ENCODE data around the gene GREB1L. TPM values are rescaled to one million over a fixed set of nuclear protein-coding genes. Genes with fewer than 3 reads are reported as not detected.

GREB1L gene
- total and polyA plus RNA-seq, 11 donors: 4.0 to 21.5 (median 9.0) TPM

GRCh38 chr18:21496277-21496835, 254.3 kb downstream of the GREB1L start:
- ATAC-seq (peak in 1 of 4 donors; percentile 10), DNase-seq (no peak)
- Histone ChIP-seq H3K4me3 (no peak overlapping the region), H3K27me3 (no peaks in the 10 kb centered on the region), H3K9me3 (no peaks in the 10 kb centered on the region), H3K27ac (no peak overlapping the region), H3K4me1 (no peaks in the 10 kb centered on the region), H3K36me3 (peaks cover 0 to 7% (median 0%) of the 10 kb centered on the region in 9 donors)
- TF ChIP-seq CTCF (IDR thresholded peaks at IDR 0.05) (no peak), POLR2A (IDR thresholded peaks at IDR 0.05) (no peak)
- intact Hi-C loops (cut with DNase I): loop anchor here in 2 of 10 donors (10.0 kb wide), 2 partner anchors 108 to 358 kb away; partner anchors contain the start of gene ESCO1 (in 1 of the 2)
- WGBS, 4 donors: 91 to 92% (median 92%) methylated on average over 12 of the region's 12 CpGs

- Histone ChIP-seq H3K9me3 (no peaks in the 10 kb centered on the region), H3K4me3 (no peak overlapping the region), H3K27me3 (no peaks in the 10 kb centered on the region), H3K27ac (no peak overlapping the region), H3K4me1 (no peaks in the 10 kb centered on the region), H3K36me3 (peaks cover 0 to 7% (median 0%) of the 10 kb centered on the region in 9 donors)
- ATAC-seq: peak in 1 of 4 donors; percentile 33
- WGBS, 4 donors: 80 to 94% (median 88%) methylated on average over 3 to 16 of the region's 16 CpGs
- DNase-seq: no peak
- intact Hi-C loops (cut with DNase I): loop anchor here in 3 of 10 donors (10.0 kb wide), 4 partner anchors 55 to 355 kb away; partner anchors contain the start of gene ESCO1 (in 1 of the 3)
- TF ChIP-seq POLR2A (IDR thresholded peaks at IDR 0.05): no peak
- TF ChIP-seq CTCF (IDR thresholded peaks at IDR 0.05): no peak
Observed at GRCh38 chr18:21499997-21500396, 258.0 kb downstream of the GREB1L start.

- peaks cover 0 to 3% (median 0%) of the 10 kb centered on the region in 9 donors for H3K36me3 ChIP-seq
- intact Hi-C loops (cut with DNase I): loop anchor here in 1 of 10 donors (10.0 kb wide), 2 partner anchors 58 to 278 kb away; no protein-coding TSS in a partner anchor
- no peaks in the 10 kb centered on the region for H3K4me1 ChIP-seq
- no peak overlapping the region for H3K27ac ChIP-seq
- no peaks in the 10 kb centered on the region for H3K27me3 ChIP-seq
- TF ChIP-seq POLR2A (IDR thresholded peaks at IDR 0.05) (no peak), CTCF (IDR thresholded peaks at IDR 0.05) (no peak)
- no peak for ATAC-seq
- DNase-seq: no peak
- WGBS, 4 donors: 66 to 81% (median 79%) methylated on average over 7 of the region's 7 CpGs
- H3K4me3 ChIP-seq: no peak overlapping the region
- H3K9me3 ChIP-seq: no peaks in the 10 kb centered on the region
Observed at GRCh38 chr18:21502661-21503060, 260.6 kb downstream of the GREB1L start.

- DNase-seq (no peak), ATAC-seq (peak in 1 of 4 donors; percentile 7)
- intact Hi-C loops (cut with DNase I): loop anchor here in 1 of 10 donors (10.0 kb wide), 2 partner anchors 63 to 283 kb away; no protein-coding TSS in a partner anchor
- WGBS, 4 donors: 81 to 89% (median 85%) methylated on average over 13 of the region's 13 CpGs
- Histone ChIP-seq H3K9me3 (peaks cover 0 to 3% (median 0%) of the 10 kb centered on the region in 12 donors), H3K4me1 (no peaks in the 10 kb centered on the region), H3K27ac (no peak overlapping the region), H3K36me3 (peaks cover 0 to 6% (median 0%) of the 10 kb centered on the region in 9 donors), H3K4me3 (no peak overlapping the region), H3K27me3 (no peaks in the 10 kb centered on the region)
- TF ChIP-seq POLR2A (IDR thresholded peaks at IDR 0.05) (no peak), CTCF (IDR thresholded peaks at IDR 0.05) (no peak)
Observed at GRCh38 chr18:21507913-21508701, 266.1 kb downstream of the GREB1L start.
